Neural crest cell (in vitro differentiated cells): Measurements from ENCODE around the gene GOSR2. TPM values are rescaled to one million over a fixed set of nuclear protein-coding genes. Genes with fewer than 3 reads are reported as not detected.
"Not testable (repeated sequence)": the region's sequence is repeated elsewhere in the genome, so short reads cannot be mapped to it uniquely, and the experiment has no call there.

Experiments
- DNase-seq: peaks from one replicate; pipeline ENCODE4 v3.0.0; 2021; ENCODE audit warnings: low read depth, mixed read lengths, low spot score
- H3K27ac Mint-ChIP-seq: one replicate; pipeline ENCODE4 v1.8.0; 2021; ENCODE audit warnings: mild to moderate bottlenecking, mixed read lengths; ENCODE audit not compliant: unreplicated experiment
- H3K27me3 Mint-ChIP-seq: 2 replicates; pipeline ENCODE4 v1.8.0; 2021; ENCODE audit warnings: low read depth, mild to moderate bottlenecking, mixed read lengths
- H3K36me3 Mint-ChIP-seq: 2 replicates; pipeline ENCODE4 v1.8.0; 2021; ENCODE audit warnings: low read depth, mild to moderate bottlenecking, mixed read lengths
- H3K4me1 Mint-ChIP-seq: 2 replicates; pipeline ENCODE4 v1.8.0; 2021; ENCODE audit warnings: mixed read lengths
- H3K4me3 Mint-ChIP-seq: one replicate; pipeline ENCODE4 v1.8.0; 2021; ENCODE audit warnings: mild to moderate bottlenecking, mixed read lengths
- H3K9me3 Mint-ChIP-seq: 2 replicates; pipeline ENCODE4 v1.8.0; 2021; ENCODE audit warnings: mixed read lengths
- CTCF ChIP-seq: fragments of 200-600 bp; sonication (generic); conservative IDR thresholded peaks from 2 replicates; pipeline ENCODE4 v1.5.0; 2021; ENCODE audit warnings: antibody characterized with exemption, mild to moderate bottlenecking
- total RNA-seq: library from RNA; stranded (reverse); gene quantifications from 2 replicates; pipeline ENCODE4 v1.2.1, GENCODE V29; 2021

GOSR2 gene
- total RNA-seq, 1 donor from 2014 or later, result 46.1 TPM

- Mint-ChIP-seq H3K36me3 (peaks cover 1% of the 10 kb centered on the region), H3K4me3 (no peak overlapping the region), H3K27me3 (peaks cover 8% of the 10 kb centered on the region), H3K4me1 (no peaks in the 10 kb centered on the region), H3K27ac (no peak overlapping the region), H3K9me3 (peaks cover 3% of the 10 kb centered on the region)
- DNase-seq, result no peak
- no peak for TF ChIP-seq CTCF
Observed at GRCh38 chr17:46950342-46950996, 27.5 kb downstream of the GOSR2 start.

- DNase-seq, result no peak
- H3K4me3 Mint-ChIP-seq, result no peak overlapping the region
- H3K9me3 Mint-ChIP-seq, result peaks cover 3% of the 10 kb centered on the region
- TF ChIP-seq CTCF, result no peak
- peak overlapping the region; percentile 19 for H3K27ac Mint-ChIP-seq
- H3K36me3 Mint-ChIP-seq, result peaks cover 6% of the 10 kb centered on the region
- H3K27me3 Mint-ChIP-seq, result peaks cover 12% of the 10 kb centered on the region
- no peaks in the 10 kb centered on the region for H3K4me1 Mint-ChIP-seq
Observed at GRCh38 chr17:46950997-46951621, 28.1 kb downstream of the GOSR2 start.

GRCh38 chr17:46951706-46952105 is 28.7 kb downstream of the GOSR2 start:
- Mint-ChIP-seq H3K4me3 (no peak overlapping the region), H3K36me3 (peaks cover 8% of the 10 kb centered on the region), H3K9me3 (peaks cover 3% of the 10 kb centered on the region), H3K4me1 (no peaks in the 10 kb centered on the region), H3K27ac (no peak overlapping the region), H3K27me3 (peaks cover 12% of the 10 kb centered on the region)
- no peak for DNase-seq
- no peak for TF ChIP-seq CTCF

- H3K4me3 Mint-ChIP-seq, result no peak overlapping the region
- peaks cover 3% of the 10 kb centered on the region for H3K9me3 Mint-ChIP-seq
- H3K36me3 Mint-ChIP-seq, result peaks cover 8% of the 10 kb centered on the region
- no peak for DNase-seq
- TF ChIP-seq CTCF, result no peak
- H3K27ac Mint-ChIP-seq, result no peak overlapping the region
- H3K4me1 Mint-ChIP-seq, result no peaks in the 10 kb centered on the region
- H3K27me3 Mint-ChIP-seq, result peaks cover 12% of the 10 kb centered on the region
Observed at GRCh38 chr17:46952115-46952514, 29.2 kb downstream of the GOSR2 start.

- not testable (repeated sequence) for H3K4me1 Mint-ChIP-seq, H3K4me3 Mint-ChIP-seq, H3K27ac Mint-ChIP-seq, DNase-seq, H3K9me3 Mint-ChIP-seq, H3K36me3 Mint-ChIP-seq
- H3K27me3 Mint-ChIP-seq, result peaks cover 17% of the 10 kb centered on the region
Observed at GRCh38 chr17:46953191-46953590, 30.2 kb downstream of the GOSR2 start.

- Mint-ChIP-seq H3K27ac (peak overlapping the region; percentile 52), H3K9me3 (peaks cover 5% of the 10 kb centered on the region), H3K4me1 (peaks cover 19% of the 10 kb centered on the region), H3K36me3 (peaks cover 13% of the 10 kb centered on the region), H3K27me3 (peaks cover 32% of the 10 kb centered on the region), H3K4me3 (peak overlapping the region; percentile 31)
- DNase-seq, result no peak
- no peak for TF ChIP-seq CTCF
Observed at GRCh38 chr17:46958041-46958591, 35.2 kb downstream of the GOSR2 start.
